HG02678 (cell line): ENCODE data around the gene GRM7.

Experiments
- ATAC-seq: cut with Tn5 transposase; IDR thresholded peaks from one replicate; pipeline ENCODE4 v1.9.1; 2021; ENCODE audit warnings: mild to moderate bottlenecking, moderate library complexity; ENCODE audit not compliant: unreplicated experiment

The GRM7 gene

DNA sequence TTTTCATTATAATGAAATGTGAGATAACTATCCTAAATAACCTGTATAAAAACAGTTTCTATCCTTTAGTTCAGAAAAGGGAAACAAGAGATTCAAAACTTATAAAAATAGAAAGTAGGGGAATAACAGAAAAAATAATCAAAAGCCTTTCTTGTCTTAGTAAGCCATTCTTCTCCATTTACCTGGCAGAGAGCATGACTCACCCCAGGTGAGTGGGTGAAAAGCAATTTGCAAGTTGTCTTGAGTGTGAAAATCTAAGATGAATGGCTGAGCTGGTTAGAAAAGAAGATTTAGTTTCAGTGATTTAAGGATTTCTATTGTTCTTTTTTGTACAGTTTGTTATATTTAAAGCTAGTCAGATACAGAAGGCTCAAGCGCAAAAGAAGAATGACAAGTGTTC lies 702.0 kb downstream of the GRM7 start:
- ATAC-seq: no peak

DNA sequence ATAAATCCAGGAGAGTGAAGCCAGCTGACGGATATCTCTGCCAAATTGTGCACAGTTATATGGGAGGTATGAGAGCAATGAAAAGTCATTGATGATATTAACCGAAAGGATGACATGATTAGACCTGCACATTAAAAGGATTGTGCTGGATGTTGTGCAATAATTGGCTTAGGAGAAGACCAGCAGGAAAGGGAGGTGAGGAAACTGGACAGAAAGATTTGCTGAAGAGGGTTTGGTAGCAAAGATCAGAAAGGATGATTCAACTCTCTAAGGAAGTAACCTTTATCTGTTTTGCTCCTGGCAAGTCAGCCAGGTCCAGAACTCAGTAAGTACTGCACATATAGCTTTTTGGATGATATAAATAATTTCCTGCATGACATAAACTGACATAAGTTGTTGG lies 704.7 kb downstream of the GRM7 start:
- ATAC-seq: no peak

DNA sequence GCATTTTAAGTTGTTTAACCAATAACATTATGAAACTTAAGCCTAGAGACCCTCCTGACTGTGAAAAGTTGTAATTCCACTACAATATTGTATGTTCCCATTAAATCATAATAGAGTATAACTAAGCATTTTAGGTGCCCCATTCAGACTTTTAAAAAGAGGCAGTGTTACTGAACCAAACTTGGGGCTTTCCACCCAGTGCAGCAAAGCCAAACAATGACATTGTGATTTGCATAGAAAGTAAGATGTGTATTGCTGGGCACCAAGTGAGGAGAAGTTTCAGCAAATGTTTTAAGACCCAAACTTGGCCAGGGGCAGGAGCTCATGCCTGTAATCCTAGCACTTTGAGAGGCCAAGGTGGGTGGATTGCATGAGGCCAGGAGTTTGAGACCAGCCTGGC lies 706.2 kb downstream of the GRM7 start:
- no peak for ATAC-seq

DNA sequence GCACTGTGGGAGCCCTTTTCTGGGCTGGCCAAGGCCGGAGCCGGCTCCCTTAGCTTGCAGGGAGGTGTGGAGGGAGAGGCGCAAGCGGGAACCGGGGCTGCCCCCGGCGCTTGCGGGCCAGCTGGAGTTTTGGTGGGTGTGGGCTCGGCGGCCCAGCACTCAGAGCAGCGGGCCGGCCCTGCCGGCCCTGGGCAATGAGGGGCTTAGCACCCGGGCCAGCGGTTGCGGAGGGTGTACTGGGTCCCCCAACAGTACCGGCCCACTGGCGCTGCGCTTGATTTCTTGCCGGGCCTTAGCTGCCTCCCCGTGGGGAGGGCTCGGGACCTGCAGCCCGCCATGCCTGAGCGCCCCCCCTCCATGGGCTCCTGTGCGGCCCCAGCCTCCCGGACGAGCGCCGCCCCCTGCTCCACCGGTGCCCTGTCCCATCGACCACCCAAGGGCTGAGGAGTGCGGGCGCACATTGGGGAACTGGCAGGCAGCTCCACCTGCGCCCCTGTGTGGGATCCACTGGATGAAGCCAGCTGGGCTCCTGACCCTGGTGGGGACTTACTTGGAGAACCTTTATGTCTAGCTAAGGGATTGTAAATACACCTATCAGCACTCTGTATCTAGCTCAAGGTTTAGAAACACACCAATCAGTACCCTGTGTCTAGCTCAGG lies 707.7 kb downstream of the GRM7 start:
- ATAC-seq: no peak

DNA sequence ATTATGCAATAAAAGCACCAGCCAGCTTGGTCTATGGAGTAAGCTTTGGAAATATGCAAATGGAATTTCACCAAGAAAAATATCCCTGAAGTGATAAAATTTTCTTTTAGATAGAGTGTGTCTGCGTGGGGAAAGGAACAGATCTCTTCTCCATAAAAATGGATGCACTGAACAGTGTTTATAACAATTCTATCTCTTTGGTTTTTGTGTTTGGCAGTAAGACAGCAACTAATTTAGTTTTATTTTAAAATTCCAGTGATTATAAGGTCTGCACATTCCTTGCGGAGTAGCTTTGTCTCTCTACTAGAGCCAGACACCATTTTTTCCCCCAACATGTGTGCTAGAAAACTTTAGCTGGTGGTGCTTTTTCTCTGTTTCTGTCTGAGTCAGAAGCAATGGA lies 712.4 kb downstream of the GRM7 start:
- ATAC-seq: no peak

DNA sequence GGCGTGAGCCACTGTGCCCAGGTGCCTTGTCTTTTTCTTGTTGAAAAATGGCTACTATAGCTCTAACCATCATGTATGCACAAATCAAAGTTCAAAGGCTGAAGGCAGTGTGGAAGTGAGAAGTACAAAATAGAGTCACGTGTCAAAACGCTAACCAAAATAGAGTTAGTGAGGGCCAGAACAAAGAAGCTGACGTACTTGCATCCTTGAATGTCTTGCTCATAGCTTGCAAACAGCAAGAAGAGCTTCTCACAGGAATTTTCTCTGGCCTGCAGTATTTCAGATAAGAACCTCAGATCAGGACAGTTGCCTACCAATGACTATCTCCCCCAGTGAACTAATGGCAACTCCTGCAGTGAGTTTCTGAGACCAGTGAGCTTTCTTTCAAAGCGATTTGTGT lies 713.5 kb downstream of the GRM7 start:
- no peak for ATAC-seq

DNA sequence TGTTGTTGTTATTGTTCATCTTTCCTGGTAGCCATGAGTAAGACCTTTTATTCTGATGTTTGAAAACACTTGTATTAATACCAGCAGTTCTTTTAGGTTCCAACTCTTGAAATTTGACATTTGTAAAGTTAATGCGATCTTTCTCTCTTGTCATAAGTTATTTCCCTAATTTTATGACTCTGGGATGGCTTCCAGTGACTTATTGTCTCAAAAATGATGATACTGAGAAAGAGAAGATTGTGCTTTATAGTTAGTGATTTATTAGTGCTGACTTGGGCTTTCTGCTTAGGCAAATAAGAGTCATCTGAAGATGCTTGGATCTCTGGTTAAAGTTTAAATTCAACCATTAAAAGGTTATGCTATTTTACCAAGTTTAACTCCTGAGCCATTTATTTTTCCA lies 715.2 kb downstream of the GRM7 start:
- no peak for ATAC-seq

DNA sequence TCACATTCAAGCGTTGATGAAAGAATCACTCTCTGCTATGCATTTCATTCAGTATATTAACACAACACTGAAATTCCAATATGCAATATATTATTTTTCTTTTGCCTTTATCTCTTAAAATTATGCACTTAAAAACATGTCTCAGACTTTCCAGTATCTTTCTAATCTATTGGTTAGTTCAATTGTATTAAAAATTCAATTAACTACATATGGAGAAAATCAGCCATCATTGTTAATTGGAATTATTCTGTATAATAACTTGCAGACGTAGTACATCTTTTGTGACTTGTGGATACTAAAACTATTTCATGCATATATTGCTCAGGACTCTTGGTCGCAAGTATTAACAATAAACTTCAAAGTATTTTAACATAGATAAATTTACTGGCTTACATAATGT lies 715.6 kb downstream of the GRM7 start:
- ATAC-seq: no peak

DNA sequence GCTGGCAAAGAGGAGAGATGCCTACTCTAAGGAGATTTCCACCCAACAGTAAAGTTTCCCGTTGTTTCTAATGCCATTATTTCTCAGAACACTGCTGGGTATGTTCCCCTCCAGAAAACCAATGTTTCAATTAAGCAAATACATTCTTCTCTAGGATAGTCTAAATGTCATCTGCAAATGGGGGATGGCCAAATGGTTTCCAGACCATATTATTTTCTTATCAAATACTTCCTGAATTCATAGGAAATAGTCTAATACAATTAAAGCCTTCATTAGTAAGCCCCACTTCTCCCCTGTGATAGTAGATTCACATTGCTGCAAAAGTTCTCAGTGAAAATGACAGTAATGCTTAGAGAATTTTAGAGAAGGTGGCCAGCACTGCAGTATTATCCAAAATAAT lies 716.6 kb downstream of the GRM7 start:
- no peak for ATAC-seq

DNA sequence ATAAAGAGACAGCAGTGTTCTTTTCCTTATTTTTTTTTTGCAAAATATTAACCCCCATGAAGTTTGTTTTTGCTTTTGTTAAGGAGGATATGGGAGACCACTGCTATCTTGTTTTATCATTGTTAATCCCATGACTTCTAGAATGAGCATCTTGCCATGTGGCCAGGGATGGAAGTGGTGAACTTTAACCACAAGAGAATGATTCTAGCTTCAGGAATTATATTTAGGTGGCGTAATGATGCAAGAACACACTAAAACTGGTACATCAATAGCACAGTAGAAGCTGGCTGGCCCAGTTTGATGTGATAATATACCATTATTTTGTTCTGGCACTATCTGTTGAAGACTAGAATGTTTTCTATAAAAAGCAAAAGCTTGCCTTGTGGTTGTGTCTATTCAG lies 720.9 kb downstream of the GRM7 start:
- ATAC-seq: no peak

DNA sequence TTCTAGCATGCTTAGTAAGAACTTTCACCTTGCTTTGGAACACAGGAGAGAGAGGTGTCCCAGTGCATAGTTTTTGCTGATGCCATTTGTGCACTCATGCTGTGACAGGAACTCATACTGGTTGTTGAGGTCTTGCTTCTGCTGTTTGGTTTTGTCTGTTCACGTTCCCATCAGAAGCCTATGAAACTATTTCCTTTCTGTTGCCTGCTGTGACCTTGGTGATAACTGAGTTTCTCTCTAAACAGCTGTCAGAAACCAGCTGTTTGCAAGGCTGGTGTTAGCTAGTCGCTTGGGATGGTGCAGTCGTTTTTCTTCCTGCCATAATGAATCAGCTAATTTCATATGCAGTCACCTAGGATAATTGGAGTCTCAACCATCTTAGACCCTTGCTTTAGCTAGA lies 724.1 kb downstream of the GRM7 start:
- ATAC-seq: no peak

DNA sequence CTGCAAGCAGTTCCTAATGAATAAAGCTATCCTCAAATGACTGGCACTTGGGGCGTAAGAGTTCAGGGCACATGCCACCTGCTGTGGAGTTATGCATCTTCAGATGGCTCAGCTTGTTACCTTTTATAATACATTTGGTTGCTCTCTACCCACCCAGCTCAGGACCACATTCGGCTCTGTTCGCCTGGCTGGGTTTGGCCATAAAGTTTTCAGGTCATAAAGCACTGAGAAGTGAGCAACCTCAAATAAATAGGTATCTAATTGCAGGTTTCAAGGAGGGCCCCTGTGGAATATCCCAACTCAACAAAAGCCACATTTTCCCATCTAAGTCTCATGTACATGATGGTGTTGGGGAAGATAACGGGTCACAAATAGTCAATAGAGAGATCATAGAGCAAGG lies 727.3 kb downstream of the GRM7 start:
- no peak for ATAC-seq

DNA sequence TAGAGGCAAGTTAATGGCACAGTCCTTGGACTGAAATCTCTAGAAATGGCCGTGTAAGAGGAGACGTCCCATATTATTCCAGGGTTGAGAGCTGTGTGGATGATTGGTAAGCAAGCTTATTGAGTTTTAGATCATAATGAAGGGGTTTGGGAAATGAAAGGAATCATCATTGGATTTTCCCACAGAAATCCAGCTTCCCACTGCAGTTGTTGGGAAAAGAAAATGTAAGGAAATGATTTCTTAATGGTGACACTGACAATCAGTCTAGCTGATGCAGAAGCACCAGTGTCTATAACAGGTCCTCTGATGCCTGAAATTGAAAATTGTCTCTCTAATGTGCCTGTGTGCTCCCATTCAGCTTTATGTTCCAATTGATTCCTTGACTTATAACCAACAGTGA lies 728.6 kb downstream of the GRM7 start:
- ATAC-seq: no peak

DNA sequence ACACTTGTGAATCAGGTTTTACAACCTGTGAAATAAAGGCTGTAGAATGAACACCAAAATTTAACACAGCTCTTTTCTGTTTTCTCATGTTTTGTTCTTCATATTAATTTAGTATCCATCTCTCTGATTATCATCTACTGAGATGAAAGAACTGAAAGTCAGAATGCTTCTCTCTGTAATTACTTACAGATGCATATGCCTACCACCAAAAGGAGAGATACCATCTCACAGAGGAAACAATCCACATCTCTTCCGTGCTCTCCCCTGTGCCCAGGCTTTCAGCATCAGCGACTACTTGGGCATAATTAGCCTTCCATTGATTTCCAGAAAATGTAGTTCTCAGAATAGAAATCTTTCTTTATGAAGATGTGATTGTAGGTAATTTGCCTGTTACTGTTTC lies 741.4 kb downstream of the GRM7 start:
- no peak for ATAC-seq

DNA sequence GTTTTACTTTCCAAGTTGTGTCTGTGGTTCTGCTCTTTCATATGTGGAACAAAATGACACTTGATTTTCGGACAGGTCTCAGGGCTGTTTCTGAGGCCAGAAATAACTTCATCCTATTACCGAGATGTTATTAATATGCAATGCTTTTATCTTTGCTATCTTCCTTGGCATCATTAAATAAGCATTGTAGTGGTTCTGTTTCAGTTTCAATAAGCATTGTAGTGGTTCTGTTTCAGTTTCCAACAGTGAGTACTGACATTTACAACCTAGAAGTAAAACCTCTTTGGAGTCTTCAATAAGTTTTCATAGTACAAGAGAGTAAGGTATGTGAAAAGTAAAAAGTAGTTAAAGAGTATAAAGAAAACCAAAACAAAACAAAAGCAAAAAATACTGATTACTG lies 746.2 kb downstream of the GRM7 start:
- ATAC-seq: no peak

DNA sequence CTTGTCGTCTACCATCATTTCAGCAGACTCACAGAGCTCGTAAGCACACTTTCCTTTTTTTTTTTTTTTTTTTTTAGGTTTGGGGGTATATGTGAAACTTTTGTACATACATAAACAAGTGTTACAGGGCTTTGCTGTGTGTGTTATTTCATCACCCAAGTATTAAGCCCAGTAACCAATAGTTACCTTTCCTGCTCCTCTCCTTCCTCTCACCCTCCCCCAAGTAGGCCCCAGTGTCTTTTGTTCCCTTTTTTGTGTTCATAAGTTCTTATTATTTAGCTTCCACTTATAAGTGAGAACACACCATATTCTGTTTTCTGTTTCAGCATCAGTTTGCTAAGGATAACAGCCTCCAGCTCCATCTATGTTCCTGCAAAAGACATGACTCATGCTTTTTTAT lies 746.8 kb downstream of the GRM7 start:
- ATAC-seq: no peak

DNA sequence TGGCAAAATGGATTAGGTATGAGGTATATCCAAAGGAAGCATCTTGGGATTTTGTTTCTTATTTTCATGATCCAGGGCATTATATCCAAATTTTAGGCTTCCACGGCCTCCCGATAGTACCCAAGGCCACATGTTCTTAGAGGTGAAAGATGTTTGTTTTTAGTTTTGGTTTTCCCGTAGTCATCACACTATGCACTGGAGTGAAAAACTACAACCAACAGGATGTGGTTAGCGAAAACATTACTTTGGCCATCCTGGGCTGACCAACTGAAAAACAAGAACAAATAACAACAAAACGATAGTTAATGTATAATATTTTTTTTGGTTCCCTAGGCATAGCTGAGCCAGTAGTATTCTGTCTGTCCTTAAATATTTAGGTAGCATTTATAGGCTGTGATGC lies 749.7 kb downstream of the GRM7 start:
- ATAC-seq: no peak

DNA sequence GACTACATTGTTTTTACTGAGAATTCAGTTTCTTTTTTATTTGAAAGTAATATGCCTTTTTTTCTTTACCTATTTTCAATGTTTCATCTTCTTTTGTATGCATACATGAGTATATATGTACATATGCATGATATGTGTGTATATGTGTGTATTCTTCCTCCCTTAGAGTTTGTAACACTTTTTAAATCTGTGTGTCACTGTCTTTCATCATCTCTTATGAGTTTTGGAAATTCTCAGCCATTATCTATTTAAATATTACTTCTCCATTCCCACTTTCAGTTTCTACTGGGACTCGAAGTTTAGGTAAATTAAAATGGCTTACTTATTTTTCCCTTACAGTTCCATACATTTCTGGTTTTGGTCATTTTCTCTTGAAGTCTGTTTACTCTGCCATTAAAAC lies 754.1 kb downstream of the GRM7 start:
- ATAC-seq: no peak

DNA sequence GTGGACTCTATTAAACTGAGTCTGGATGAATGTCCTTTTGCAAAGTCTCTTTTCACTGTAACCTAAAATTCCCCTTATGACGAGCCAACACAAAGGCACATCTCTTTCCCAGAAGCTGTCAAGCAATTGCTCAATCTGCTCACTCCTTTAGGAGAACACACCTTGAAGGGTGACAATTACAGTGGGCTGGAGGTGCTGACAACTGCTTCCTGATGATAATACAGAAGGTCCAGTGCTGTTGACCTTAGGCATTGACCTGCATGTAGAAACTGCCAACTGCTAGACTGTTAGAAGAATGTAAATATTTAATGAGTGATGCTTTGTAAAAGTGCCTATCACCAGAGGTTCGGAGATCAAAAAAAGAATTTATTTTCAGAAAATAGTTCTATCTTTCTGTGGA lies 757.7 kb downstream of the GRM7 start:
- no peak for ATAC-seq

DNA sequence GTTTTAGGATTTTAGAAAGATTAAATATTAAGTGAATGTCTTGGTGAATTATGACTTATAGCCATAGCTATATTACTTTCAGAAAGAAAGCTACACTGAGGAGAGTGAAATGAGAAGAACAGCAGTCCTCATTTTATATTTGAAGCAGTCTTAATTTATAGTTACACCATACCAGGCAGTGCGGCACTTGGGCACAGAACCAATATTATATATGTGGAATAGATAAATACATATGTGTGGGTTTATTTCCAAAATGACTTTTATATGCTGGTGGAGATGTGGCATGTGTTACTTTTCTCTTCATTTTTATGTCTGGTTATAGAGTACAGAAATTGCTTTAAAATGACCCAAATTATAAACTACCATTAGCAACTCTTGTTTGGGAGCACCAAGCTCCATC lies 759.5 kb downstream of the GRM7 start:
- ATAC-seq: no peak

DNA sequence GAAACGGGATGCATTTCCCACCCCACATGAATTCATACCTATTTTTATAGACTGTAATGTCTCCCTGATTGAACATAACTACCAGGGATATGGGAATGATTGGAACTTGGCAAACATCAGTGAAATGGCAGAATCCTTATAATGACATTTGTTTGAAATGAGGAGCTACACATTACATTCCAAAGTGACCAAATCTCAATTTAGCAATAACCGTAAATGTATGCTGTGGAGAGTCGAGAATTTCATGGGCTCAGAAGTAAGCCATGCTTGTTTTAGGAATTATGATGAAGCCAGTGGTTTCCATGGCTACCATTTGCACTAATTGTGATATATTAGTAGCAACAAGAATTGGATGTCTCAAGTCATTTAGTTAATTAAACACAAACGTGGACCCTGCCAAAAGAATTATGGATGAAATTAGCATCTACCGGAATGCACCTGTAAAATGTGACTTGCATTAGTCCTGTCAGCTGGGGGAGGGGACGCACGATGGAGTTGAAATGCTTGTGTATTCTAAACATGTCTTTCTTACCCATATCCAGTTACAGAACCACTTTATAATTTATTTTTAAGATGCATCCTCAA lies 760.2 kb downstream of the GRM7 start:
- no peak for ATAC-seq

DNA sequence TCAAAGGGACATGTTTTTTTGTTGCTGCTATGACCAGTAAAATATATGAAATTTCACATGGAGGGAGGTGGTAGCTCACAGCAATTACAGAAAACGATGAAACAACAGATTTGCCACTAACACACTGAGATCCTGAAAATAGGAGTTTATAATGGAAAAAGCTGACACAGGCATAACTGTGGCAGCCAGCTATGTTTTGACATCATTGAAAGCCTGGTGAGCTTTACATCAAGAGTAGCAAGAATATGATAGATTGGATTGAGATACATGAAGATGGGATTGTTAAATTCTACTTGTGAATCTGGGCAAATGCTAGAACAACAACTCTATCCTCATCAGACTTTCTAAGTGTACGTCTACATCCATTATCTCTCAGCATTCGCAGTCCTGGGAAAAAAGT lies 760.7 kb downstream of the GRM7 start:
- ATAC-seq: no peak

DNA sequence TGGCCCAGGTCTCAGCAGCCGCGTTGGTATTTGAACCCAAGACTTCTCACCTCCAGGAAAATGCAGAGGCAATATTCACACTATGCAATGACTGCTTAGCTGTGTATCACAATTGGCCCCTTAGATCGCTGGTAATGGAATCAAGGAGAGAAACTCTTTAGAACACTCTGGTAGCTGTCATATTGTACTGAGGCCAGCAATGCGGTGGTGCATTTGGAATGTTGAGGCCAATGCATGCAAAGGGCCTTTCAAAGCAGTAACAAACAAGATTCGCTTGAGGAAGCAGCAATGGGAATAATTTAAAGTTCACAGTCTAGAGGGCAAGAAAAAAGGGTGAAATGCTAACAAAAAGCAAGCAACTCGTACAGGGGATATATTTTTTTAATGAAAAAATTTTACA lies 764.1 kb downstream of the GRM7 start:
- no peak for ATAC-seq
